Kidney (tissue), 14 donors: Measurements from ENCODE around the gene CLEC4E. TPM values are rescaled to one million over a fixed set of nuclear protein-coding genes. Genes with fewer than 3 reads are reported as not detected.

Source experiments
- DNase-seq, 5 donors: peaks; one replicate each; pipeline ENCODE4 v3.0.0-alpha.2; 2013 to 2020
- FAIRE-seq: peaks from 2 replicates; lab custom pipeline; 2012; peaks lifted over from hg19 to GRCh38; lab: Jason Lieb, UNC
- H3K27ac ChIP-seq, 2 donors: one replicate each; pipeline ENCODE4 v1.7.0; 2013; ENCODE audit warnings: low read depth in 2 of 2, low read length in 2 of 2, inconsistent platforms in 1 of 2
- H3K27me3 ChIP-seq: one replicate; pipeline ENCODE4 v1.7.1; 2013; ENCODE audit warnings: low read length, inconsistent platforms; ENCODE audit not compliant: control insufficient read depth, insufficient read depth
- H3K36me3 ChIP-seq, 3 donors: one replicate each; pipeline versions ENCODE4 v1.7.0 to v1.7.1; 2013; ENCODE audit warnings: low read length in 3 of 3, control low read depth in 1 of 3, inconsistent platforms in 1 of 3; ENCODE audit not compliant: insufficient read depth in 3 of 3, control insufficient read depth in 2 of 3
- H3K4me1 ChIP-seq, 3 donors: one replicate each; pipeline versions ENCODE4 v1.7.0 to v1.7.1; 2013; ENCODE audit warnings: low read length in 3 of 3, inconsistent platforms in 1 of 3, low read depth in 1 of 3; ENCODE audit not compliant: control insufficient read depth in 2 of 3, insufficient read depth in 2 of 3
- H3K4me3 ChIP-seq, 3 donors: one replicate each; pipeline versions ENCODE4 v1.7.0 to v1.8.1; 2013; ENCODE audit warnings: low read length in 3 of 3, control low read depth in 1 of 3, inconsistent platforms in 1 of 3
- H3K9ac ChIP-seq, 3 donors: one replicate each; pipeline versions ENCODE4 v1.7.0 to v1.7.1; 2013; ENCODE audit warnings: low read length in 3 of 3, control low read depth in 1 of 3, inconsistent platforms in 1 of 3
- H3K9me3 ChIP-seq, 3 donors: one replicate each; pipeline versions ENCODE4 v1.7.0 to v1.7.1; 2013; ENCODE audit warnings: low read length in 3 of 3, control low read depth in 1 of 3, inconsistent platforms in 1 of 3; ENCODE audit not compliant: control insufficient read depth in 2 of 3, insufficient read depth in 1 of 3
- CTCF ChIP-seq: IDR thresholded peaks from 3 replicates; pipeline ENCODE4 v1.5.1; 2012; ENCODE audit warnings: mild to moderate bottlenecking, moderate library complexity, borderline replicate concordance; ENCODE audit not compliant: insufficient read depth; ENCODE audit errors: extremely low read depth
- intact Hi-C: fragments of 100-400 bp; cut with DNase I; formaldehyde crosslinking; loops from one replicate; pipeline ENCODE4 v1.11.1; 2022
- polyA plus RNA-seq: library from polyadenylated mRNA; stranded (reverse); fragments of 350-450 nt; fragmentation: Illumina TruSeq; extraction: RNeasy Lipid Tissue Mini Kit (QIAGEN cat#74804); gene quantifications from one replicate; pipeline ENCODE4 v1.2.3, GENCODE V29; 2014; ENCODE audit warnings: low read depth, low replicate concordance; ENCODE audit not compliant: insufficient read depth
- total RNA-seq: library from RNA; stranded (reverse); fragmentation: NEBNext Ultra II Directional; extraction: Animal tissue kit (Norgen Biotek cat#: 25700); gene quantifications from one replicate; pipeline ENCODE4 v1.2.1, GENCODE V29; 2021
- donor health status: control.
- donor health status: control.
- donor health status: control.
- donor health status: control.
- donor health status: control.
- donor health status: DM: yes; HTN: yes; CAD: no.
- donor health status: Normal renal cell carcinoma (clear cell type).

CLEC4E gene
- total and polyA plus RNA-seq, 2 donors from 2014 or later, result 0.88 to 4.3 TPM

- DNase-seq (peak in 1 of 5 donors; percentile 51), FAIRE-seq (no peak)
- H3K36me3 ChIP-seq, result no peaks in the 10 kb centered on the region
- no peak overlapping the region for H3K27ac ChIP-seq
- no peak overlapping the region for H3K9ac ChIP-seq
- intact Hi-C loops, result no loop called here
- H3K4me1 ChIP-seq, result no peaks in the 10 kb centered on the region
- no peaks in the 10 kb centered on the region for H3K27me3 ChIP-seq
- no peak for TF ChIP-seq CTCF
- H3K4me3 ChIP-seq, result no peak overlapping the region
- no peaks in the 10 kb centered on the region for H3K9me3 ChIP-seq
Measured at GRCh38 chr12:8527250-8528130, 13.2 kb downstream of the CLEC4E start.

GRCh38 chr12:8519171-8519570 is 21.5 kb downstream of the CLEC4E start:
- intact Hi-C loops, result no loop called here
- H3K36me3 ChIP-seq, result no peaks in the 10 kb centered on the region
- H3K9ac ChIP-seq, result no peak overlapping the region
- H3K4me1 ChIP-seq, result no peaks in the 10 kb centered on the region
- no peak overlapping the region for H3K27ac ChIP-seq
- H3K4me3 ChIP-seq, result no peak overlapping the region
- FAIRE-seq, result no peak
- H3K9me3 ChIP-seq, result no peaks in the 10 kb centered on the region
- TF ChIP-seq CTCF, result no peak
- DNase-seq, result no peak
- H3K27me3 ChIP-seq, result no peaks in the 10 kb centered on the region

GRCh38 chr12:8517971-8518370 is 22.7 kb downstream of the CLEC4E start:
- Histone ChIP-seq H3K9me3 (no peaks in the 10 kb centered on the region), H3K4me3 (no peak overlapping the region), H3K36me3 (no peaks in the 10 kb centered on the region), H3K27ac (no peak overlapping the region), H3K4me1 (no peaks in the 10 kb centered on the region), H3K9ac (no peak overlapping the region), H3K27me3 (no peaks in the 10 kb centered on the region)
- intact Hi-C loops, result no loop called here
- TF ChIP-seq CTCF, result no peak
- FAIRE-seq, result no peak
- DNase-seq, result no peak
